ENCODE data around the gene PIGX. TPM values are rescaled to one million over a fixed set of nuclear protein-coding genes. Genes with fewer than 3 reads are reported as not detected.
A peak's percentile ranks its signal among the peaks of the same experiment; 100 is the strongest.

Gene PIGX
- total RNA-seq, 1 donor from 2014 or later, result 21.8 TPM

- intact Hi-C loops (cut with micrococcal nuclease), result no loop called here
- H3K36me3 Mint-ChIP-seq (ENCODE audit: low read depth), result peaks cover 10% of the 10 kb centered on the region
- CTCF ChIA-PET, result no interaction called here
- ATAC-seq (ENCODE audit: low read depth) (no peak), DNase-seq (no peak)
- H3K4me1 Mint-ChIP-seq, result peaks cover 10% of the 10 kb centered on the region
- POLR2A ChIA-PET, result interaction anchor here (2.5 kb wide), 1 partner anchor 24 kb away, joined by 6 read pairs; the partner anchor contains the start of genes CEP19 and PIGX
- H3K4me3 Mint-ChIP-seq, result no peak overlapping the region
- H3K27ac Mint-ChIP-seq, result no peak overlapping the region
- TF ChIP-seq CTCF (IDR thresholded peaks at IDR 0.05), result no peak
- no peaks in the 10 kb centered on the region for H3K27me3 Mint-ChIP-seq
- H3K9me3 Mint-ChIP-seq, result no peaks in the 10 kb centered on the region
Observed at GRCh38 chr3:196735751-196736150, 23.6 kb downstream of the PIGX start.

DNA sequence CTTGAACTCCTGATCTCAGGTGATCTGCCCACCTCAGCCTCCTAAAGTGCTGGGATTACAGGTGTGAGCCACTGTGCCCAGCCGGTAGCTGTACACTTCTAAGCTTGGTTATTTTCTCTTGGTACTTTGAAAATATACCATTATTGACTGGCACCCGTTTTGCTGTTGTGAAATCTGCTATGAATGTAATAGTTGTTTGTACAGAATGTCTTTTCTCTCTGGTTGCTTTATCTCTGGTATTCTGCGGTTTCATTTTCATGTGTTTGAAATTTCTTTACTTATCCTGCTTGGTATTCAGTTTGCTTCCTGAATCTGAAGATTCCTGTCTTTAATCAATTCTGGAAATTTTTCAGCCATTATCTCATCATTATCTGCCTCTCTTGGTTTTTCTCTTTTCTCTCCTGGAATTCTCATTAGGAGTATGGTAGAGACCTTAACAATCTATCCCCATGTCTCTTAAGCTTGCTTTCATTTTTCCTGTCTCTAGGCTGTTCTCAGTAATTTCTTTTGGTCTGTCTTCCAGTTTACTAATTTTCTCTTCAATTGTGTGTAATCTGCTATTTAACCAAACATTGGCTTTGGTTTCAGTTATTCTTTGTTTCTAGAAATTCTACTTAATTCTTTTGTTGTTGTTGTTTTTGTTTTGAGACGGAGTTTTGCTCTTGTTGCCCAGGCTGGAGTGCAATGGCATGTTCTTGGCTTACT lies 24.6 kb downstream of the PIGX start:
- POLR2A ChIA-PET, result interaction anchor here (2.5 kb wide), 1 partner anchor 25 kb away, joined by 6 read pairs; the partner anchor contains the start of genes CEP19 and PIGX
- Mint-ChIP-seq H3K9me3 (no peaks in the 10 kb centered on the region), H3K27ac (no peak overlapping the region), H3K4me1 (peaks cover 20% of the 10 kb centered on the region), H3K4me3 (no peak overlapping the region), H3K36me3 (ENCODE audit: low read depth) (peaks cover 13% of the 10 kb centered on the region), H3K27me3 (no peaks in the 10 kb centered on the region)
- no peak for DNase-seq
- CTCF ChIA-PET, result no interaction called here
- ATAC-seq (ENCODE audit: low read depth), result no peak
- intact Hi-C loops (cut with micrococcal nuclease), result no loop called here
- TF ChIP-seq CTCF (IDR thresholded peaks at IDR 0.05), result no peak

DNA sequence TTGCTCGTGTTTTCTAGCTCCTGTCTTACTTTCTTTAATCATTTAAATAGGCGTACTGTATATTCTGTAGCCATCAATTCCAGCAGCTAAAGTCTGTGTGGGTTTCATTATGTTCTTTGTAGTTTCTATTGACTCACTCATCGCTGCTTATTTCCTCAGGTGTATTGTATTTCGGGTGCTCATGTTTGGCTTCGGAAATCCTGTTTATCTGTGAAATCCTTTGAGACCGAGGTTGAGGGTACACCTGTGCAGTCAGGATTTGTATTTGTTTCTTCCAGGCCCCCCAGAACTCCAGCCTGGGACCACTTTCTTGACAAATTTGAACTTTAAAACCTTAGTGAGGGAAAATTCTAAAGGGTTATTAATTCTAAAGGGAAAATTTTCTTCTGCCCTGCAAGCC lies 25.5 kb downstream of the PIGX start:
- Mint-ChIP-seq H3K27me3 (no peaks in the 10 kb centered on the region), H3K27ac (no peak overlapping the region), H3K4me1 (peaks cover 24% of the 10 kb centered on the region), H3K4me3 (no peak overlapping the region), H3K36me3 (ENCODE audit: low read depth) (peaks cover 14% of the 10 kb centered on the region), H3K9me3 (no peaks in the 10 kb centered on the region)
- CTCF ChIA-PET, result no interaction called here
- TF ChIP-seq CTCF (IDR thresholded peaks at IDR 0.05), result no peak
- no peak for ATAC-seq (ENCODE audit: low read depth)
- POLR2A ChIA-PET, result interaction anchor here (2.5 kb wide), 1 partner anchor 26 kb away, joined by 6 read pairs; the partner anchor contains the start of genes CEP19 and PIGX
- intact Hi-C loops (cut with micrococcal nuclease), result loop anchor here (2.0 kb wide), 1 partner anchor 205 kb away; the partner anchor contains the start of gene NCBP2
- no peak for DNase-seq

DNA sequence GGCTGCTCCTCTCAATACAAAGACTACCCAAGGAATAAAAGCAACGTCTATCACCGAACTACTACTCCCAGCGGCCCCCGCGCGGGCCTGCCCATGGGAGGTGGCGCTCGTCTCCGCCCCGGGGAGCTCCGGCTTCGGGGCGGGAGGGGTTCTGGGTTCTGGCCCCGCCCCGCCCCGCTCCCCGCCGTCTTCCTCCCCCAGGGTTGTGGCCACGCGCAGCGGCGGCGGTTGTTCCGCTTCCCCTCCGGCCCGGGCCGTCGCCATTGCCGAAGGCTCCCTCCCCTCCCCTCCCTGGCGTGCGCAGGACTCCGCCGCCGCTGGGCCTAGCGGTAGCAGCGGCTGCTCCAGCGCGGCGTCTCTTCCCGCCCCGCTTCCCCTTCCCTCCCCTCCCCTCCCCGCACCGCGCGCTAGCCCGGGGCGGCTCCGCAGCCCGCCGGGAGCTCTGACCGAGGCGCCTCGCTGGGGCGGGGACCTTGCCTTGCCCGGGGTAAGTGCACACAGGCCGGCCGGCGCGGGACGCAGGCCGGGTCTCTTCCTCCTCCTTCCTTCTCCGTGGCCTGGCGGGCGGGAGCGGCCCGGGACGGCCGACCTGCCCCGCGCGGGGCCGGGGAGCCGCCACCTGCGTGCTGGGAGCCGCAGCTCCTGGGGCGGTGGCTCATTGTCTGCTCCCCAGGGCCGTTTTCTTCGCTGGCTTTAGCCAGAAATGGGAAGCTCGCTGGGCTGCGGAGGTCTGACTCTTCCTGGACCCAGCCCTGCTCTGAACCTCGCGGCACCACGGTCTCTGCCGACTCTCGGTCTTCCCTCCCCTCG lies 27.7 kb downstream of the PIGX start, which contains the start of gene PAK2:
Gene PAK2, plus strand, starts transcription at position 187 of the 810 bp plus-strand sequence. CDS start 42,790 bp downstream, outside the sequence.
- peak; percentile 92 for ATAC-seq (ENCODE audit: low read depth)
- intact Hi-C loops (cut with micrococcal nuclease), result loop anchor here (1.0 to 5.0 kb wide), 9 partner anchors 9 to 237 kb away; partner anchors contain the start of genes CEP19, FBXO45, NCBP2 and PIGX
- Mint-ChIP-seq H3K9me3 (no peaks in the 10 kb centered on the region), H3K27ac (peak within 1 kb of the TSS; percentile 99), H3K4me1 (peaks cover 33% of the 10 kb centered on the region), H3K27me3 (no peaks in the 10 kb centered on the region), H3K4me3 (peak within 1 kb of the TSS; percentile 100), H3K36me3 (ENCODE audit: low read depth) (peaks cover 16% of the 10 kb centered on the region)
- ChIA-PET CTCF (interaction anchor here (1.1 to 1.4 kb wide), 2 partner anchors 130 to 202 kb away, joined by 3 to 5 read pairs; no protein-coding TSS in a partner anchor), POLR2A (interaction anchor here (0.5 to 2.7 kb wide), 34 partner anchors 9 to 832 kb away, joined by 3 to 44 read pairs (median 4); partner anchors contain the start of genes CEP19, DLG1, FBXO45 and MELTF)
- DNase-seq, result peak; percentile 86
- TF ChIP-seq CTCF (IDR thresholded peaks at IDR 0.05), result no peak

Measured in activated B cell treated with CpG ODN at 0.5 μM for 24 hours (primary cell).